NCI-H82 treated with DMSO at 0.1 percent for 48 hours (cell line): ENCODE measurements around the gene ZNF195.
"Not testable (repeated sequence)": the region's sequence is repeated elsewhere in the genome, so short reads cannot be mapped to it uniquely, and the experiment has no call there.

ENCODE experiments used
- DNase-seq: peaks from one replicate; lab custom pipeline; 2025; ENCODE audit not compliant: unreplicated experiment; lab: John Stamatoyannopoulos, UW

ZNF195 gene

GRCh38 chr11:3356858-3357257, 22.1 kb downstream of the ZNF195 start:
- no peak for DNase-seq

GRCh38 chr11:3353066-3353465, 25.9 kb downstream of the ZNF195 start:
- no peak for DNase-seq

- DNase-seq: no peak
Measured at GRCh38 chr11:3347127-3347526, 31.8 kb downstream of the ZNF195 start.

- DNase-seq: no peak
Measured at GRCh38 chr11:3346587-3346986, 32.4 kb downstream of the ZNF195 start.

GRCh38 chr11:3345736-3346135, 33.2 kb downstream of the ZNF195 start:
- no peak for DNase-seq

GRCh38 chr11:3344327-3345174, 34.4 kb downstream of the ZNF195 start:
- DNase-seq: no peak

- no peak for DNase-seq
Measured at GRCh38 chr11:3342709-3343108, 36.2 kb downstream of the ZNF195 start.

- DNase-seq: no peak
Measured at GRCh38 chr11:3341298-3341697, 37.6 kb downstream of the ZNF195 start.

GRCh38 chr11:3340025-3340424, 38.9 kb downstream of the ZNF195 start:
- no peak for DNase-seq

GRCh38 chr11:3339340-3339624, 39.7 kb downstream of the ZNF195 start:
- DNase-seq: no peak

- no peak for DNase-seq
Measured at GRCh38 chr11:3338569-3339339, 40.2 kb downstream of the ZNF195 start.

GRCh38 chr11:3336420-3336819, 42.5 kb downstream of the ZNF195 start:
- DNase-seq: not testable (repeated sequence)

GRCh38 chr11:3333157-3333556, 45.8 kb downstream of the ZNF195 start:
- DNase-seq: not testable (repeated sequence)

- DNase-seq: not testable (repeated sequence)
Measured at GRCh38 chr11:3331078-3331477, 47.9 kb downstream of the ZNF195 start.

- DNase-seq: not testable (repeated sequence)
Measured at GRCh38 chr11:3330064-3330463, 48.9 kb downstream of the ZNF195 start.

GRCh38 chr11:3328503-3328902, 50.4 kb downstream of the ZNF195 start:
- DNase-seq: not testable (repeated sequence)

GRCh38 chr11:3326450-3326849, 52.5 kb downstream of the ZNF195 start:
- not testable (repeated sequence) for DNase-seq

- not testable (repeated sequence) for DNase-seq
Measured at GRCh38 chr11:3324724-3325123, 54.2 kb downstream of the ZNF195 start.
